ENCODE measurements around the gene ACBD4.

ACBD4 gene

DNA sequence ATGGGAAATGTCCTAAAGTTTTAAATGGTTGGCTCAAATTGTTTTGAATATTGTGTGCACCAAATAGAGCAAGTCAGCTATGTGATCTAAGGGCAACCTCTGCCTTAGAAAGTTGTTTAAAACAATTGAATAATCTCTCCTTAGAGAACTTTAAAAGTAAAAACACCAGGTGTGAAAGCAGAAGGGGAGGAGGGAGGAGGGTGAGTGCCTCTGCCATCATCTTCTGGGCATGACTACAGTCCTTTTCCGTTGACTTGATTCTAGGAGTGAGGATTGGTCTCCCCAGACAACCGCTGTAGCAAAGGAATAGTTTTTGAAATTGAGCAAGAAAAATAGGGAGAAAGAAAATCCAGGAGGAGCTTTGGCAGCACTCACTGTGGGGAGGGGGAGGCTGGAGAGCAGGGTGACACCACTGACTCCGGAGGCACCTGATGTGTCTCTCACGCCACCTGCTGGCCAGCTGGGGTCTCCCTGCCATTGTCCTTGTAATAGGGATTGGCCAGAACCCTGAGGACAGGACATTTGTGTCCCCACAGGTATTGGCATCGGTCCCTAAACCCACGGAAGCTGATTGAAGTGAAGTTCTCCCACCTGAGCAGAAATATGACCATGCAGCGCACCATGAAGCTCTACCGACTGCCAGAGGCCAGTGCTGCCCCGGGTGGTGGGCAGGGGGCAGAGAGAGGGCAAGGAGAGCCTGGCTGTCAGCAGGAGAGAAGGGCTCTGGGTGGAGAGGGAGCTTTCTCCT lies 36.4 kb upstream of the ACBD4 start:
- H3K27ac ChIP-seq = no peak overlapping the region
- TF ChIP-seq, protein P1, sequence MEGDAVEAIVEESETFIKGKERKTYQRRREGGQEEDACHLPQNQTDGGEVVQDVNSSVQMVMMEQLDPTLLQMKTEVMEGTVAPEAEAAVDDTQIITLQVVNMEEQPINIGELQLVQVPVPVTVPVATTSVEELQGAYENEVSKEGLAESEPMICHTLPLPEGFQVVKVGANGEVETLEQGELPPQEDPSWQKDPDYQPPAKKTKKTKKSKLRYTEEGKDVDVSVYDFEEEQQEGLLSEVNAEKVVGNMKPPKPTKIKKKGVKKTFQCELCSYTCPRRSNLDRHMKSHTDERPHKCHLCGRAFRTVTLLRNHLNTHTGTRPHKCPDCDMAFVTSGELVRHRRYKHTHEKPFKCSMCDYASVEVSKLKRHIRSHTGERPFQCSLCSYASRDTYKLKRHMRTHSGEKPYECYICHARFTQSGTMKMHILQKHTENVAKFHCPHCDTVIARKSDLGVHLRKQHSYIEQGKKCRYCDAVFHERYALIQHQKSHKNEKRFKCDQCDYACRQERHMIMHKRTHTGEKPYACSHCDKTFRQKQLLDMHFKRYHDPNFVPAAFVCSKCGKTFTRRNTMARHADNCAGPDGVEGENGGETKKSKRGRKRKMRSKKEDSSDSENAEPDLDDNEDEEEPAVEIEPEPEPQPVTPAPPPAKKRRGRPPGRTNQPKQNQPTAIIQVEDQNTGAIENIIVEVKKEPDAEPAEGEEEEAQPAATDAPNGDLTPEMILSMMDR (IDR thresholded peaks at IDR 0.05) = peak; percentile 92
- no peak for TF ChIP-seq ZFX (IDR thresholded peaks at IDR 0.05; ENCODE audit: borderline replicate concordance)

DNA sequence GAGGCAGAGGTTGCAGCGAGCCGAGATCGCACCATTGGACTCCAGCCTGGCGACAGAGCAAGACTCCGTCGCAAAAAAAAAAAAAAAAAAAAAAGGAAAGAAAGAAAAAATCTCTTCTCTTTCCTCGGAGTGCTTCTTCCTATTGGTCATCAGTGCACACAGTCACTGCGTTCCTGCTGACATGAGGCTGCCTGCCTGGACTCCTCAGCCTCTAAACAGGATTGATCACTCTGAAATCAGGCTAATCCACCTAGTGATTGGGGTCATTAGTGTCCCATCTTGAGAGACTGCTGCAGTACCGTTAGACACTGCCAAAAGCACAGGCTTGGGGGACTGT lies 34.0 kb upstream of the ACBD4 start:
- TF ChIP-seq, protein P1 (IDR thresholded peaks at IDR 0.05) = no peak
- TF ChIP-seq ZFX (IDR thresholded peaks at IDR 0.05; ENCODE audit: borderline replicate concordance) = no peak
- no peak overlapping the region for H3K27ac ChIP-seq

- H3K27ac ChIP-seq = no peak overlapping the region
- TF ChIP-seq, protein P1 (IDR thresholded peaks at IDR 0.05) = no peak
- no peak for TF ChIP-seq ZFX (IDR thresholded peaks at IDR 0.05; ENCODE audit: borderline replicate concordance)
Measured at GRCh38 chr17:45101883-45102811, 33.3 kb upstream of the ACBD4 start.

DNA sequence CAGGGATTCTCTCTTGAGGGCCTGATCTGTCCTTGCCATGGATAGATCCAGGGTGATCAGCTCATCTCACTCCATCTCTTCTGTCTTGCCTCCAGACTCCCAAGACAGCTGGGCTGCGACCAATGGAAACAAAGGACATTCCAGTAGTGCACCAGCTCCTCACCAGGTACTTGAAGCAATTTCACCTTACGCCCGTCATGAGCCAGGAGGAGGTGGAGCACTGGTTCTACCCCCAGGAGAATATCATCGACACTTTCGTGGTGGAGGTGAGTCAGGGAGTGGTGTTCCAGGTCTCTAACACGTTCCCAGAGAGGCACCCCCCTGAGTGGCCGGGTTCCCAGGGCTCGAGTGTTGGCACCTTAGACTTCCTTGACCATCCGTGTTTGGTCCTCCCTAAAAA lies 32.6 kb upstream of the ACBD4 start:
- H3K27ac ChIP-seq = no peak overlapping the region
- TF ChIP-seq, protein P1 (IDR thresholded peaks at IDR 0.05) = no peak
- TF ChIP-seq ZFX (IDR thresholded peaks at IDR 0.05; ENCODE audit: borderline replicate concordance) = no peak

GRCh38 chr17:45103269-45103795 lies 32.2 kb upstream of the ACBD4 start:
- no peak overlapping the region for H3K27ac ChIP-seq
- TF ChIP-seq ZFX (IDR thresholded peaks at IDR 0.05; ENCODE audit: borderline replicate concordance) = no peak
- TF ChIP-seq, protein P1 (IDR thresholded peaks at IDR 0.05) = no peak

DNA sequence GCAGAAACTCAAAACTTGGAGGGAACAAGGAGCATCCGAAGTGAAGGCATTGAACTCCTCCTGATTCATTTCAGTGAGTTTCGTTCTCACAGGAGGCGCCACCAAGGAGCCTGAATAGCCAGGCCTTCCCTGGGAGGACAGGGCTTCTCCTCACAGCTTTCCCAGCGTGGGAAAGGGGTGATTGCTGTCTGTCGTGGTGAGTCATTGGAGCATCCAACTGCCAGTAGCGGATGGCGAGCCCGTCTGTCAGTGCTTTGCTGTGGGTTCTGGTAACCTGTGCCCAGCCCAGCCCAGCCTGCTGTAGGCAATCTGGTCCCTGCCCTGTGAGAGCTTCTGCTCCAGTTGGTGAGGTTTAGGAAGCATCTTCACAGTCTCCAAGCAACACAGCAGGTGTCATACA lies 31.5 kb upstream of the ACBD4 start:
- TF ChIP-seq, protein P1 (IDR thresholded peaks at IDR 0.05) = no peak
- TF ChIP-seq ZFX (IDR thresholded peaks at IDR 0.05; ENCODE audit: borderline replicate concordance) = no peak
- no peak overlapping the region for H3K27ac ChIP-seq
